Measurements from ENCODE around the gene STXBP1. TPM values are rescaled to one million over a fixed set of nuclear protein-coding genes. Genes with fewer than 3 reads are reported as not detected.
A peak's percentile ranks its signal among the peaks of the same experiment; 100 is the strongest.

Gene STXBP1
- total and polyA plus RNA-seq, 8 donors: 14.3 to 46.4 (median 22.0) TPM

DNA sequence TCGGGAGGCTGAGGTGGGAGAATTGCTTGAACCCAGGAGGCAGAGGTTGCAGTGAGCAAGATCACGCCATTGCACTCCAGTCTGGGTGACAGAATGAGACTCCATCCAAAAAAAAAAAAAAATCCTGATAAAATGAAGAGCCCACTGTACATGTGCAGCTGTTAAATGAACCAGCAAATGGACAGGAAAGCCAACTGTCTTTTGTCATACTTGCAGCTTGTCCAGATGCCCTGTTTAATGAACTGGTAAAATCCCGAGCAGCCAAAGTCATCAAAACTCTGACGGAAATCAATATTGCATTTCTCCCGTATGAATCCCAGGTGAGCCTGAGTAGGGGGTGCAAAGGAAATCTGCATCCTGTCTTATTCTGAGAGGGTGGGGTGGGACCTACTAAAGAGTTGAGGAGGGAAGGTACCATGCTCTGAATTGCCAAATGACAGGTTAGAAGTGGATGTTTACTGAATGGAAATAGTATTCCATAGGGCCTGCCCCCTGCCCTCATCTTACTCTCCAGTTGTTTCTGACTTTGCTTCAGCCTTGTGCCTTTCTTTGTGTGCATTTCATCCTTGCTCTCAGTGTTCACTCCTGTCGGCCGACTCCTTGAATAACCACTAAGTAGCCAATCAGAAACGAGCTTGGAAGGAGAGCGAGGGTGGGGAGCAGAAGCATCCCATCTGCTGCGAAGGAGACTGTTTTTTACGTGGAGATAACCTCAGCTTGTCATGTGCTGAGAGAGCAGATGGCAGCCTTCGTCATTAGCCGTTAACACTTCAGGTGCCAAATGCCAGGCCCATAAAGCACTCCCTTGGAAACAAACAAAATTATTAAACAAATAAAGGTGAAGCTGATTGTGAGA, 49.0 kb downstream of the STXBP1 start:
- FAIRE-seq (no peak), DNase-seq (no peak), ATAC-seq (peak in 3 of 4 donors; percentile 13 to 77 (median 68))
- Histone ChIP-seq H3K4me1 (no peaks in the 10 kb centered on the region), H3K4me3 (no peak overlapping the region), H3K9me3 (no peaks in the 10 kb centered on the region), H3K27me3 (no peaks in the 10 kb centered on the region), H3K27ac (no peak overlapping the region), H3K36me3 (peaks cover 0 to 32% (median 6%) of the 10 kb centered on the region in 3 donors)
- 71 to 74% methylated on average over 13 of the region's 13 CpGs for WGBS, 2 donors
- TF ChIP-seq, protein P1, sequence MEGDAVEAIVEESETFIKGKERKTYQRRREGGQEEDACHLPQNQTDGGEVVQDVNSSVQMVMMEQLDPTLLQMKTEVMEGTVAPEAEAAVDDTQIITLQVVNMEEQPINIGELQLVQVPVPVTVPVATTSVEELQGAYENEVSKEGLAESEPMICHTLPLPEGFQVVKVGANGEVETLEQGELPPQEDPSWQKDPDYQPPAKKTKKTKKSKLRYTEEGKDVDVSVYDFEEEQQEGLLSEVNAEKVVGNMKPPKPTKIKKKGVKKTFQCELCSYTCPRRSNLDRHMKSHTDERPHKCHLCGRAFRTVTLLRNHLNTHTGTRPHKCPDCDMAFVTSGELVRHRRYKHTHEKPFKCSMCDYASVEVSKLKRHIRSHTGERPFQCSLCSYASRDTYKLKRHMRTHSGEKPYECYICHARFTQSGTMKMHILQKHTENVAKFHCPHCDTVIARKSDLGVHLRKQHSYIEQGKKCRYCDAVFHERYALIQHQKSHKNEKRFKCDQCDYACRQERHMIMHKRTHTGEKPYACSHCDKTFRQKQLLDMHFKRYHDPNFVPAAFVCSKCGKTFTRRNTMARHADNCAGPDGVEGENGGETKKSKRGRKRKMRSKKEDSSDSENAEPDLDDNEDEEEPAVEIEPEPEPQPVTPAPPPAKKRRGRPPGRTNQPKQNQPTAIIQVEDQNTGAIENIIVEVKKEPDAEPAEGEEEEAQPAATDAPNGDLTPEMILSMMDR (IDR thresholded peaks at IDR 0.05): no peak
- intact Hi-C loops (cut with DNase I): no loop called here

DNA sequence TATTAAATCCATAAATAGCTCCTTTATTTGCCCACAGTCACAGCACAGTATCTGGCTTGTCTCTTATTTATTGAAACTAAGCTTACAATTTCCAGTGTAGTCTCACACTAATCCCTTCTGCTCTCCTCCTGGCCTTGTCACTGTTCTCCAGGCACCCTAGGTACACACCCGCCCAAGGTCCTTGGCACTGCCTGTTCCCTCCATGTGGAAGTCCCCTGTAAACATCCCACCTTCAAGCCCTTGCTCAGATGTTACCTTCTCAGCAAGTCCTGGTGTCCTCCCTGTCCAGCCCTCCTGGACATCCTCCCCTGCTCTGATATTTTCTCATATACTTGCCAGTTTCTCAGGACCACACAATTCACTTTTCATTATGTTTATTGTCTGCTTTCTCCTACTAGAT, 50.5 kb downstream of the STXBP1 start:
- no peaks in the 10 kb centered on the region for H3K27me3 ChIP-seq
- 50 to 58% methylated on average over 1 of the region's 1 CpG for WGBS, 2 donors
- no peaks in the 10 kb centered on the region for H3K9me3 ChIP-seq
- ATAC-seq: no peak
- no peak overlapping the region for H3K27ac ChIP-seq
- intact Hi-C loops (cut with DNase I): no loop called here
- no peaks in the 10 kb centered on the region for H3K4me1 ChIP-seq
- no peak for DNase-seq
- H3K36me3 ChIP-seq: peaks cover 0 to 34% (median 6%) of the 10 kb centered on the region in 3 donors
- FAIRE-seq: no peak
- H3K4me3 ChIP-seq: no peak overlapping the region
- TF ChIP-seq, protein P1 (IDR thresholded peaks at IDR 0.05): no peak

DNA sequence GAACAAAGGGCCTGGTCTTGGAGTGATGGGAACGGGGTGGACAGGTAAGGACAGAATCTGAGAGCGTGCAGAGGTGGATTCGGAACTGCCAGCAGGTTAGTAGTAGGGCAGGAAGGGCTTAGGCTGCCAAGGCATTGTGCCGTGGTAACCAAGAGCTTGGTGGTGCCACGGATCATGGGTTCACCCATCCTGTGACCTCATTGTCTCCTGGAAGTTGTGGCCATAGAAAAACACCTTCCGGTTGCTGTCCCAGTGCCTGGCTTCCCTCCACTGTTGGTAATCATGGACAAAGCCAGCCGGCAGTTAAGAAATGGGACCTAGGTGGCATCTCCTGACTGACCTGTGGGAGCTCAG, 52.2 kb downstream of the STXBP1 start:
- FAIRE-seq (no peak), DNase-seq (no peak), ATAC-seq (no peak)
- H3K27me3 ChIP-seq: no peaks in the 10 kb centered on the region
- TF ChIP-seq, protein P1 (IDR thresholded peaks at IDR 0.05): no peak
- 89 to 92% methylated on average over 7 of the region's 7 CpGs for WGBS, 2 donors
- no peak overlapping the region for H3K4me3 ChIP-seq
- intact Hi-C loops (cut with DNase I): no loop called here
- no peaks in the 10 kb centered on the region for H3K4me1 ChIP-seq
- no peaks in the 10 kb centered on the region for H3K9me3 ChIP-seq
- peaks cover 0 to 44% (median 6%) of the 10 kb centered on the region in 3 donors for H3K36me3 ChIP-seq
- no peak overlapping the region for H3K27ac ChIP-seq

DNA sequence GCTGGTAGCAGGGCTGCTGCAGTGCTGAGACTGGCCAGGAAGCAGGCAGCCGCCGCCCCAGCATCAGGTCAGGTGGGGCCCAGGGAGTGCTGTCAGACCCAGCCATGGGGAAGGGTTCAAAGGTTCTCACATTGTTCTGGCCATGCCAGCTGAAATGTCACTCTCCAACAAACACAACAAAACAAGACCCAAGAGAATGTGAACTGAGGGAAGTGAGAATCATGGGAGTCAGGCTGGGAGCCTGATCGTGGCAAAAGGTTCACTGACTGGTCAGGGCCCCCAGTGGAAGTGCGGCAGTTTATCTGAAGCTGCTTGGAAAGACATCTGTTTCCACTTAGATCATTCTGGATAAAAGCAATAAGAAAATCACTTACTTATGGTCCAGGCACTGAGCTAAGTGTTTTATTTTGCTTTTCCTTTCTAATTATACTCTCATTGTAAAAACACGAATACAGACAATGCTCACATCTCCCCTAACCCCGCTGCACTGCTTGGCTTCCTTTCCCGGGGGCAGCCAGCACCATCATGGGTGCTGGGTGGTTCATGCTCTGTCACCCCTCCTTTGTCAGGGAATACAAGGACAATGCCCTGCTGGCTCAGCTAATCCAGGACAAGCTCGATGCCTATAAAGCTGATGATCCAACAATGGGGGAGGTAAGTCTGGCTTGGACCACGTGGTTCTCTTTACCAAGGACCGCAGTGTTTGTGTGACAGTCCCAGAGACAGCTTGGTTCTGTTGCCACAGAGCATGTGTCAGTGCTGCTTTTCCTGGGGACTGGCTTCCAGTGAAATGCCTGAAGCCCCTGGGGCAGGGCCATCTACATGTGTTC, 52.8 kb downstream of the STXBP1 start:
- DNase-seq: no peak
- intact Hi-C loops (cut with DNase I): no loop called here
- ATAC-seq: peak in 2 of 4 donors; percentile 20 to 59
- no peak for FAIRE-seq
- Histone ChIP-seq H3K4me3 (no peak overlapping the region), H3K27ac (no peak overlapping the region), H3K4me1 (no peaks in the 10 kb centered on the region), H3K36me3 (peaks cover 0 to 45% (median 6%) of the 10 kb centered on the region in 3 donors), H3K9me3 (no peaks in the 10 kb centered on the region), H3K27me3 (no peaks in the 10 kb centered on the region)
- TF ChIP-seq, protein P1 (IDR thresholded peaks at IDR 0.05): no peak
- 85 to 88% methylated on average over 10 of the region's 10 CpGs for WGBS, 2 donors

All from pancreas (tissue), 10 donors.